ENCODE data around the gene NHS.

Gene NHS

GRCh38 chrX:17689971-17690409 lies 315.0 kb downstream of the NHS start:
- DNase-seq, result peak; percentile 47

DNA sequence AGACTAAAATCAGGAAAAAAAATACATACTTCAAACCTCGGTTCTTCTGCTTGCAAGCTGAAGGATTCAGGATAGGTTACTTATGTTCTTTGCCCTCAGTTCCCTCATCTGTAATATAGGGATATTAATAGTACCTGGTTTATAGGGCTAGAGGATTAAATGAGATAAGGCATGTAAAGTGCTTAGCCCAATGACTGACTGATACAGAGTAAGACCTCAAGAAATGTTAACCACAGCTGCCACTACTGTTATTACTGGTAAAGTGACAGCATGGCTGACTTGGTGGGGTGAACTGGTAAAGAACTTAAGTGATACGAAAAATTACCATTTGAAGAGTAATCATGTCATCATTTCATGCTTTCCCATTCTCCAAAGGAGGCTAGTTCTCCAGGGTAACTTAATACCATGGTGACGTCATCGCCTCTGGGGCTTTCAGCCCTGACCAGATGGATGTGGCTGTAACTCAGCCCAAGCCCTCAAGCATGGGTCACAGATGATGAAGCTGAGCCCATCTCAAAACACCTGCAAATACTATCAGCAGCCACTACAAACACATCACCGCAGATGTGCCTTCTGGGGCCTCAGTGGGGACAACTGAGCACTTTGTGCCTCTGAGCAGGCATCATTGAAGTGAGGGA lies 317.8 kb downstream of the NHS start:
- no peak for DNase-seq

GRCh38 chrX:17697191-17697590 lies 322.2 kb downstream of the NHS start:
- no peak for DNase-seq

DNA sequence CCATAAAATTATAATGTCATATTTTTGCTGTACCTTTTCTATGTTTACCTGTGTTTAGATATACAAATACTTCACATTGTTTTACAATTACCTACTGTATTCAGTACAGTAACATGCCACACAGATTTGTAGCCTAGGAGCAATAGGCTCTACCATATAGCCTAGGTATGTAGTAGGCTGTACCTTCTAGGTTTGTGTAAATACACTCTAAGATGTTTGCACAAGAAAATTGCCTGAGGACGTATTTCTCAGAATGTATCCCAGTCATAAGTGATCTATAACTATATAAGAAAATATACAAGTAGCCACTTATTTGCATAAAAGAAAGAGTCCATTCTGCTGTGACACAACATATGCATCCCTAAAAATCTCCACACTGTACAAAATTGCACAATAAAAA lies 326.0 kb downstream of the NHS start:
- no peak for DNase-seq

DNA sequence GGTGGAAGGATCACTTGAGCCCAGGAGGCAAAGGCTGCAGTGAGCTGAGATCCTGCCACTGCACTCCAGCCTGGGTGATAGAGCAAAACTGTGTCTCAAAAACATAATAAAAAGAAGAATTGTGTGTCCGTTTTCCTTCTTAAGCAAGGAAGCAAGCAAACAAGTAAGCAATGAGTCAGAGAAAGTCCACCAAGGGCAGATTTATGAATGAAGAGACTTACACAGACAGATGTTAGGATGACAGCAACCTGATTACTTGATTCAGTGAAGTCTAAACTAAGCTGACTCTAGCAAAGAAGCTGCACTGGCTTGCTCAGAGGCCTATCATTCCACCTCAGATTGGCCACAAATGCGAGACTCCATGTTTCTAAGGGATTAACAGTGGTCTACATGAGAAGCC lies 328.2 kb downstream of the NHS start:
- no peak for DNase-seq

- DNase-seq, result no peak
Measured at GRCh38 chrX:17705211-17705610, 330.2 kb downstream of the NHS start.

DNA sequence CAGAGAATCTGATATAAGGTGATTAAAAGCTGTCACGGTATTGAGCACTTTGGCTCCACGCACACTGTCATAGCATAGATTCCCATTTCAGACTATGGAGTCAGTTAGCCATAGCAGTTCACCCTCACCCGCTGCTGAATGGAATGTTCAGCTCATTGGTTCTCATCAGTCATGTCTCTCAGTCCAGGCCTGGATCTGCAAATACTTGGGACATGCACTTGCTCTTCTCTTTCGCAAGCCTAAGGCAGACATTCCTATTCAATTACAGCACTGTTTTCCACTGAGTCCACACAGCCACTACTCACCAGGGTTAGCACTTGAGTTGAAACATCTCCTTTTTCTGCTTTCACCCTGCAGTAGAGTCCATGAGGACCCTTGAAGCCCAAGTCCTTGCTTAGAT lies 331.7 kb downstream of the NHS start:
- DNase-seq, result no peak

GRCh38 chrX:17707731-17708130 lies 332.7 kb downstream of the NHS start:
- DNase-seq, result no peak

DNA sequence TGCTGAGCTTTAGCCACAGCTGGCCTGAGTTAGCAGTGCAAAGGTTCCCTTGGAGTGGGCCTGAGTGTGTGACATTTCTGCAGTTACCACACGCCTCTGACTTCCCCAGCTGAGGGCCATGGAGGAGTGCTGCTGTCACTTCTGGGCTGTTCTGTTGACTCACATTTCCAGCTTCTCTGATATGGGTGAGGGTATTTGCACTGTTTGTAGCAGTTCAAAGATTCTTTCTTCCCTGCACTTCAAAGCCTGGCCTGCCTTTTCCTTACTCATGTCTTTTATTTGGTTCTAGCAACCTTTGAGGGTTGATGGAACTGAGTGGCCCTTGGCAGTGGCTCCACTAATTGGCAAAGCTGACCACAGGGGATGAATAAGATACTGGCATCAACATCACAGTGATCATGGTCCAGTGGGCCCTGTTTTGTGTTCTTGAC lies 335.9 kb downstream of the NHS start:
- no peak for DNase-seq

GRCh38 chrX:17713288-17713687 lies 338.3 kb downstream of the NHS start:
- DNase-seq, result no peak

DNA sequence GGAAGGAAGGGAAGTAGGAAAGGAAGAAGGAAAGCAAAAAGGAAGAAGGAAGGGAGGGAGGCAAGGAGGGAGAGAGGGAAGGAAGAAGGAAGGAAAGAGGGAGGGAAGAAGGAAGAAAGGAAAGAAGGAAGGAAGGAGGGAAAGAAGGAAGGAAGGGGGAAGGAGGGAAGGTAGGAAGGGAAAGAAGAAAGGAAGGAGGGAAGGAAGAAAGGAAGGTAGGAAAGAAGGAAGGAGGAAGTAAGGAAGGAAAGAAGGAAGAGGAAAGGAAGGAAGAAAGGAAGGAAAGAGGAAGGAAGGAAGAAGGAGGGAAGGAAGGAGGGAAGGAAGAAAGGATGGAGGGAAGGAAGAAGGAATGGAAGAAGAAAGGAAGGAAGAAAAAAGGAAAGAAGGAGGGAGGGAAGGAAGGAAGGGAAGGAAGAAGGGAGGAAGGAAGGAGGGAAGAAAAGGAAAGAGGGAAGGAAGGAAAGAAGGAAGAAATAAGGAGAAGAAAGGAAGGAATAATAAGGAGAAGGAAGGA lies 343.7 kb downstream of the NHS start:
- DNase-seq, result no peak

GRCh38 chrX:17719711-17720110 lies 344.7 kb downstream of the NHS start:
- DNase-seq, result no peak

DNA sequence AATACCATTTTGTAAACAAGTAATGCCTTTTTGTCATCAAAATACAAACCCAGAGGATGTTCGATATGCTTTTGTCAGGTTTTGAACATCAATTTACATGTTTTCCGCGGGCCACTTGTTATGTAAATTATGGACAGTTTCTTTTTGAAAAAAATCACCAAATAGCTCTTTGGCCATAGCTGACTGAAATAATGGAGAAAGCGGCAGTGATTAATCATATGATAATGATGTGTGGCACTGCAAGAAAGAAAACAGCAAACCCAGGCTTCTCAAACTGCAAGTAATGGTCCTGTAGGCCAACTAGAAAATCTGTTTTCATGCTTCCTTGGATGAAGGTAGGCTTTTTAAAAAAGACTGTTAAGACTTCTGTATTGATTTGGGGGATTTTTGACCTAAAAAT lies 346.7 kb downstream of the NHS start:
- DNase-seq, result no peak

DNA sequence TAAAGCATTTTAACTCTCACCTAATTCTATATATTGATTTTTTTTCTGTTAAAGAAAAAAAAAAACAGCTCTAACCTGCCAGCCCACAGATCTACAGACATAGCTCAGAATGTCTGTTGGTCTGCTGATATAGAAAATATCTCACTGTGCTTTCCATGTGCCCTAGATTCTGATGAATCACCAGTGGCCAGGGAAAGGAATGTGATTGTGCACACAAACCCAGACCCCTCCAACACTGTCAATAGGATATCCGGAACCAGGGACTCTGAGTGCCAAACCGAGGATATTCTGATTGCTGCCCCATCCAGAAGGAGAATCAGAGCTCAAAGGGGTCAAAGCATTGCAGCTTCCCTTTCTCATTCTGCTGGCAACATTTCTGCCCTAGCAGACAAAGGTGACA lies 350.2 kb downstream of the NHS start:
- no peak for DNase-seq

DNA sequence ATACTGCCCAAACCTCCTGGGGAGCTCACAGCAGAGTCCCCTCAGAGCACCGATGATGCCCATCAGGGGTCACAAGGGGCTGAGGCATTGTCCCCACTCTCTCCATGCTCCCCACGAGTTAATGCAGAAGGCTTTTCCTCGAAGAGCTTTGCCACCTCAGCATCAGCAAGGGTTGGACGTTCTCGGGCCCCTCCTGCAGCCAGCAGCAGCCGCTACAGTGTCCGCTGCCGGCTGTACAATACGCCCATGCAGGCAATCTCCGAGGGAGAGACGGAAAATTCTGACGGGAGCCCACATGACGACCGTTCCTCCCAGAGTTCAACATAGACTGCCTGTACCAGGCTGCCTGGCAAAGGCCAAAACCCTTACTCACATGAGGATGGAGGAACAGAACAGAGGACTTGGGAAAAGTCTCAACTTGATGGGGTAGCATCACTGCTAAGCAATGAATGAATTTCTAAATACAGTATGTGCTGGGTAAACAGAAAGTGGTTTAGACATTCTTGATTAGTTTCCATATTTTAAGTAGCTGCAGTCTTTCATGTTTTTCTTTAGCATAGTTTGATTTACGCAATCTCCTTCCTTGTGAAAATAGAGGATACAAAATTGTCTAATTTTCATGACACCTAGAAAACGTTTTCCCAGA lies 357.3 kb downstream of the NHS start:
- no peak for DNase-seq

GRCh38 chrX:17735406-17735805 lies 360.4 kb downstream of the NHS start:
- no peak for DNase-seq

GRCh38 chrX:17736478-17736855 lies 361.5 kb downstream of the NHS start:
- DNase-seq, result no peak

DNA sequence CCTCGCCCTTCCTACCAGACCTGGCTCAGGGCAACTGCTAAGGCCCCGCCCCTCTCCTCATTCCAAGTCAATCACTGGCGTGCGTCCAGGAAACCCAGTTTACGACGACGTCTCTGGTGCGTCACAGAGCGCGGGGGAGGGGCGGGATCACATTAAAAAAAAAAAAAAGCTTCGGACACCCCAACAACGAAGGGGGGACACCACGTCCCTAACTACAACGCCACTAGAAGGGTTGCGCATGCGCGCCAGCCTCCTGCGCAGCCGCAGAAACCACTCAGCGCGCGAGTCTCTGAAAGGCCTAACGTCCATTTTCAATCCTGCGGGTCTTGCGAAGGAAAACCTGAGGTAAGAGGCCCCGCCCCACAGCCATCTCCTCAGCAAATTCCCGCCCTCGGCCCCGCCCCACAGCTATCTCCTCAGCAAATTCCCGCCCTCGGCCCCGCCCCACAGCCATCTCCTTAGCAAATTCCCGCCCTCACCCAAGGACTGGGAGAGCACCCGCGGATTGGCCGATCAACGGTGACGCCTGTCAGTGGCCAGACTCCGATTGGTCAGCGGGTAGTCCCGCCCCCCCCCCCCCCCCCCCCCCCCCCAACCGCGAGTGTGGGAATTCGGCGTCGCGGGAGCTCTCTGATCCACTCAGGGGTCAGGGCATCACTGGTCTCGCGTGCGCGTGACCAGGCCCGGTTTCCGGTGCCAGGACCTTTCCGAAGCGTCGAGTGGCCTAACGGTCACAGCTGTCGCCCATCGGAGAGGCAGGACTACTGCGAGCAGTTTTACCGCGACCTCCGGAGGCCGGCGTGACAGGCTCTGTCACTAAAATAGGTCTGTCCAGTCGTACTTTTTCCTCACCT lies 362.1 kb downstream of the NHS start, which contains the start of gene SCML1:
Gene SCML1 (plus strand): TSS at position 638 of the 854 bp plus-strand sequence. CDS start 6,694 bp downstream, outside the sequence.
- peak; percentile 89 for DNase-seq

- DNase-seq, result no peak
Measured at GRCh38 chrX:17737710-17737985, 362.6 kb downstream of the NHS start.

DNA sequence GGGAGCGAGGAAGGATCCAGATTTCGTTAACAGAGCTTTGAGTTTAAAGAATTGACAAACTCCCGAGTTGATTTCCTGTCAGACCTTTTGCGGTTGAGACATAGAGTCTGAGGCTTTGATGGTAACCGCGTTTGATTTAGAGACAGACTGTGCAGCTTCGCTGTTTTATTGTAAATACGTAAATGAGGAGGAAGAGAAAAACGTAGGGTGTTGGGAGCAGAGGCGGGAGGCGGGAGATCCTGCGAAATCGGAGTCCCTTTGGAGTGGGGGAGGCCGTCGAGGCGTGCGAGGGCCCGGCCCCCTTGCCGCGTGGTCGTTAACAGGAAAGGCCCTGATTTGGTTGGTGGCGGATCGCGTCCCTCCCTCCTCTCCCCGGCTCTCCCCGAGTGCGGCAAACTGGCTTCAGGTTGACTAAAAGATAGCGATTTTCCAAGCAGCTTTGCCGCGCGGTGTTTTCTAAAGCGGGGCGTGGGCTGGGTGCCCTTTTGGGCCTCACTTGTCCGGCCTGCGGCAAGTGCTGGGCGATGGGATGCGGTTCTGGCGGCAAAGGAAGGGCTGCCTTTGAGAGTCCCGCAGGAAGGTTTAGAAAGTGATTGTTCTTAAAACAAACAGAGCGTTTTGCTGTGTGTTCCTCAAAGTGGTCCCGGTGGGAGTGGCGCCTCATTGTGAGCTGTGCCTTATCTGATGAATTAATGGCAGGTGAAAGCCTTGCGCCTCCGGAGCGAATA lies 363.1 kb downstream of the NHS start:
- DNase-seq, result no peak

DNA sequence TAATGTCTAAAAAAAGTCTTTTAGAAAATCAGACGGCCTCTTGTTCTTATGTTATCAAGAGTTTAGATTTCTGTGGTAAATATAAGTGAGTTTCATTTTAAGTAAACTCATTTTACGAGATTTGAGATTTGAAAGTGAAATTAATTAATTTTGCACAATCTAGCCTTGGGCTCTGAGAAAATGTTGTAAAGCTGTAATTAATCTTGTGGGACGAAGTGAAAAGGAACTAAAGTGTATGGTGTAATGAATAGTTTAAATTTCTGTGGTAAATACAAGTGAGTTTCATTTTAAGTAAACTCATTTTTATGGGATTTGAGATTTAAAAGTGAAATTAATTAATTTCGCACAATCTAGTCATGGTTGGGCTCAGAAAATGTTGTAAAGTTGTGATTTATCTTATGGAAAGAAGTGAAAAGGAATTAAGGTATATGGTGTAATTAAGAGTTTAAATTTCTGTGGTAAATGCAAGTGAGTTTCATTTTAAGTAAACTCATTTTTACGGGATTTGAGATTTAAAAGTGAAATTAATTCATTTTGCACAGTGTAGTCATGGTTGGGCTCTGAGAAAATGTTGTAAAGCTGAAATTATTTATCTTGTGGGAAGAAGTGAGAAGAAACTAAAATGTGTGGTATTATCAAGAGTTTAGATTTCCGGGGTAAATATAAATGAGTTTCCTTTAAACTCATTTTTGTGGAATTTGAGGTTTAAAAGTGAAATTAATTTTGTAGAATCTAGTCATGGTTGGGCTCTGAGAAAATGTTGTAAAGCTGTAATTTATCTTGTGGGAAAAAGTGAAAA lies 363.9 kb downstream of the NHS start:
- no peak for DNase-seq

All from NCI-H774 (cell line).